Stimulated activated CD4-positive, alpha-beta T cell treated with anti-CD3 and anti-CD28 coated beads, Interleukin-12 subunit alpha, Interleukin-12 subunit beta, amount 100 ng/mL, for 4 hours (primary cell): Measurements from ENCODE around the gene LMNB1.
"Not testable (repeated sequence)": the region's sequence is repeated elsewhere in the genome, so short reads cannot be mapped to it uniquely, and the experiment has no call there.

Experiments used
- DNase-seq: peaks from one replicate; pipeline ENCODE4 v3.0.0-alpha.2; 2020

LMNB1 gene

DNA sequence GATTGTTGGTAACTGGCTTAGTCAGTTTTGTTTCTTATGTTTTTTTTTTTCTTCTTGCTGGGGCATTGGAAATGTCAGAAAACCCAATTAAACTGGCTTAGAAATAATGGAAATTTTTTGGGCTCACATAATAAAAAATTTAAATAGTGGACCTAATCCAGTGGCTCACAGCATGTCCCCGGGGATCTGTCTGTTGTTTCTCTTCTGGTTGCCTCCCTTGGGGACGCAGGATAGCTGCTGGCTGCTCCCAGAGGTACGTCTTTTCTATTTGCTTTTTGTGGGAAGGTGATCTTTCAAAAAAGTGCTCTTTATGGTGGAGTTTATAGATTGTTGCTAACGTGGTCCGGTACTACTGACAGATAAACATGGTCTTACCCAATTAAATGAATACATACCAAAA lies 52.2 kb downstream of the LMNB1 start:
- DNase-seq: no peak

DNA sequence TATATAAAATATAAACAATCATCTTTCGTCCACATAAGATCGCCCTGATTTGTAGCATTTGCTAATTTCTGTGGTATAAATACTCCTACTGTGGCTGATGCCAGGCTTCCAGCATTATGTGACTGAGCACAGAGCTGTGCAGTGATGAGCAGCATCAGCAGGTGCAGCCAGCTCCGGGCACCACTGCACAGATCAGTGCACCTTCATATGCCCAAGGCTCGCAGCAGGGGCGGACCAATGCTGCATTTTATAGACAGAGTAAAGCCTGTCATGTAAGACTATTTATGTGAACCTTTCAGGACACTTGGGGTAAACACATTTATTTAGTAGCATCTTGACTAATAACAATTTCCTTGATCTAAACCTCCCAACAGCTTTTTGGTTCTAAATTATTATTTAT lies 53.1 kb downstream of the LMNB1 start:
- DNase-seq: no peak

DNA sequence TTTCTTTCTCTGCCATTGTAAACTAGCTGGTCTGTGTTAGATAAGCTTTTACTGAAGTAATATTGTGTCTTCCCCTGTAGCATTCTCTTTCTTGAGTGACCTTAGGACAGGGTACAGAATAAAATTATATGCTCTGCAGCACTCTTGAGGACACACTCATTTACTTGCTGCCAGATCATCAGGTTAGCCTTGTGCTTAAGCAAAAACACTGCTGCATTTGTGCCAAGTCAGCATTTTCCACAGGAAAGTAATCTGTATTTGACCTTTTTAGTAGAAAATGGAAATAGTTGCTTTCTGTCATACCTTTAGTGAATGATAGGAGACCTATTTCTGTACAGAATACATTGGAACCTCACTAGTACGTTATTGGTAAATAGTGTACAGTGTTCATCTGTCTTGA lies 54.2 kb downstream of the LMNB1 start:
- DNase-seq: no peak

DNA sequence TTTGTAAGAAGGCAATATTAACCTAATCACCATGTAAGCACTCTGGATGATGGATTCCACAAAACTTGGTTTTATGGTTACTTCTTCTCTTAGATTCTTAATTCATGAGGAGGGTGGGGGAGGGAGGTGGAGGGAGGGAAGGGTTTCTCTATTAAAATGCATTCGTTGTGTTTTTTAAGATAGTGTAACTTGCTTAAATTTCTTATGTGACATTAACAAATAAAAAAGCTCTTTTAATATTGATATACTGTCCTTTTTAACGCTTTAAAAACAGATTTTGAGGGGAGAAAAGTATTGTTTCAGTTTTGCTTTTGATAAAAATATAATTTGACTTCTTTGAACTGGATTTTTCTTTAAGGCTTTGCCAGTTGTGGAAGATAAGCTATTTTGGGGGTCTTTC lies 59.8 kb downstream of the LMNB1 start:
- DNase-seq: no peak

DNA sequence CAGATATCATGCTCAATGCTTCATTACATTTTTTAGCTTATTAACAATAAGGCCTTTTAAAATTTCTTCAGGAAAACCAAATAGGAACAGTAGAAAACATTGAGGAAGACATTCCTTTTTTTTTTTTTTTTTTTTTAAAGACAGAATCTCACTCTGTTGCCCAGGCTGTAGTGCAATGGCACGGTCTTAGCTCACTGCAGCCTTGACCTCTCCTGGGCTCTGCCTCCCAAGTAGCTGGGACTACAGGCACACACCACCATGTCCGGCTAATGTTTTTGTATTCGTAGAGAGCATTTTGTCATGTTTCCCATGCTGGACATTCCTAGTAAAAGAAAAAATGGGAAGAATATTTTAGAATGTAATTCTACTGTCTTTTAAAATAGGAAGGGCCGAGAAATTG lies 60.3 kb downstream of the LMNB1 start:
- DNase-seq: no peak

DNA sequence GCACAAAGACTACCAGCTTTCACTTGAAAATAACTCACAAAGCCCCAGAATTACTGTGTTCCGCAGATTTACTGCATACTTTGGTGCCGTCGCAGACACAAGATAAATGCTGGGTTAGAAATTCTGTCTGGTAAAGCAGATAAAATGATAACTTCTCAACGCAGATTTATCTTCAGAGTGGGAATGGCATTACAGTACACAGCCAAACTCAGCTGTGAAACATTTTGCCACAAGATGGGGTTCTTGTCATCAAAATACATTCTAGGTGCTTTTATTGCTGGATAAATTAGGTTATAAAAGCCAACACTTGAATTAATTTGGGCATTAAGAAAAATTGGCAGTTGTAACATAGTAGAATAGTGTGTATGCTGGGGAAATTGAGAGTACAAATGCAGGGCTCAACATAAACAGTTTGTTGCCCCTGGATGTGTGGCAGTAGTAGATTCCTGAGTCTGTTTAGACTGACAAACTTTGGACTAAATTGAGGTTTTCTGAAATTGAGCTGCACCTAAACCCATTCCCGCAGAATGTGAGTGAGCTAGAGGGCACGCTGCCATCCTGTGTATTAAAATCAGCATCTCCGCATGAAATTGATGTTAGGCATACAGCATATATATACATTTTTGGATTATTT lies 61.1 kb downstream of the LMNB1 start:
- DNase-seq: no peak

DNA sequence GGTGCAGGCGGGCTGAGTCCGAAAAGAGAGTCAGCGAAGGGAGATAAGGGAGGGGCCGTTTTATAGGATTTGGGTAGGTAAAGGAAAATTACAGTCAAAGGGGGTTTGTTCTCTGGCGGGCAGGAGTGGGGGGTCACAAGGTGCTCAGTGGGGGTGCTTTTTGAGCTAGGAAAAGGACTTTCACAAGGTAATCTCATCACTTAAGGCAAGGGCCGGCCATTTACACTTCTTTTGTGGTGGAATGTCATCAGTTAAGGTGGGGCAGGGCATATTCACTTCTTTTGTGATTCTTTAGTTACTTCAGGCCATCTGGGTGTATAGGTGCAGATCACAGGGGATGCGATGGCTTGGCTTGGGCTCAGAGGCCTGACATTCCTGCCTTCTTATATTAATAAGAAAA lies 62.5 kb downstream of the LMNB1 start:
- not testable (repeated sequence) for DNase-seq

DNA sequence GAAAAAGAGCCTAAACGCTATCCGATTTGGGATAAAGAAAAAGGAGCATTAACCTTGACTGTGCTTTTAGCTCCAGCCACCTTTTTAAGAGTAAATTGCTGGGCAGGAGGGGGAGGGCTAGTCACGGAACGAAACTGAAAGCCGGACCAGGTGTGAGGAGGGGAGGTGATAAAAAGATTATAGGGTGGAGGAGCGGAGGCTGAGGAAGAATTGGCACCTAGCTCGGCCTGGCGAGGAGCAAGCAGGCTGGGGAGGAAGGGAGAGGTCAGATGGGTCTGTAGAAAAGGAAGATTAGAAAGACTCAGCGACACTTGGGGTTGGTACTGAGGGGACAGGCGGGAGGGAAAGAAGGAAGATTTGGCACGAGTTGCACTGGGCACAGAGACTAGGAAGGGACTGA lies 66.4 kb downstream of the LMNB1 start:
- not testable (repeated sequence) for DNase-seq

DNA sequence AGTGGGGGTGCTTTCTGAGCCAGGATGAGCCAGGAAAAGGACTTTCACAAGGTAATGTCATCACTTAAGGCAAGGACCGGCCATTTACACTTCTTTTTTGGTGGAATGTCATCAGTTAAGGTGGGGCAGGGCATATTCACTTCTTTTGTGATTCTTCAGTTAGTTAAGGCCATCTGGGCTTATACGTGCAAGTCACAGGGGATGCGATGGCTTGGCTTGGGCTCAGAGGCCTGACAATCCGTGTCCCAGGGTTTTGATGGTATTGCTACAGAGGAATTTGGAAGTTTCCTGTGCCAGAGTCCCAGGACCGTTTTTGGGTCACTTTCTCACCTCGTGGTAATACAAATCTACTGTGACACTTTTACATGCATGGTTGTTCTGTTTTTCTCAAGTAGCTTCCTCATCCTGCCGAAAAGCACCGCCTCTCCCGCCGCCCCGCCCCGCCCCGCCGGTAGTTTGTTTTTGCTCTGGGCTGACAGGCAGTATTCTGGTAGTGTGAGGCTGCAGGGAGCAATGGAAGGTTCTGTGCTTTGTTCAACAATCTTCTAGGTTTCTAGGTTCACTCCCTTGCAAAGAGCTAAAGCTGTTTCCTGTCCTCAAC lies 68.6 kb downstream of the LMNB1 start:
- peak; percentile 60 for DNase-seq

DNA sequence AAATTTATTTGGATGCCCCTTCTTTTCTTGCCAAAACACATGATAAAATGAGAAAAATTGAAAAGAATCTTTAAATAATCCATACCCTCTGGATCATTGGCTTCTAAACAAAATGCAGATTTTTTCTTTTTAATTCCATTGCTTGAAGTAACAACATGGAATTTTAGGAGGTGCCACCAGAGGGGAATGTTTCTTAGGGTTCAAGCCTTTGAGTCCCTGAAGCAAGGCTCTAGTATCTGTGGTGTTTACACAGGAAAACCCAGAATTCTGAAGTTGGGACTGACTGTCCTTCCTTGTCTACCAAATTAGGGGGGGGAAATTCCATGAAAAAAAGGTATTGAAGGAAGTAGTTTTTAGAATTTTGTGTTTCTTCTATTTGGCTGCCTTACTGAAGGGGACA lies 69.4 kb downstream of the LMNB1 start:
- no peak for DNase-seq

DNA sequence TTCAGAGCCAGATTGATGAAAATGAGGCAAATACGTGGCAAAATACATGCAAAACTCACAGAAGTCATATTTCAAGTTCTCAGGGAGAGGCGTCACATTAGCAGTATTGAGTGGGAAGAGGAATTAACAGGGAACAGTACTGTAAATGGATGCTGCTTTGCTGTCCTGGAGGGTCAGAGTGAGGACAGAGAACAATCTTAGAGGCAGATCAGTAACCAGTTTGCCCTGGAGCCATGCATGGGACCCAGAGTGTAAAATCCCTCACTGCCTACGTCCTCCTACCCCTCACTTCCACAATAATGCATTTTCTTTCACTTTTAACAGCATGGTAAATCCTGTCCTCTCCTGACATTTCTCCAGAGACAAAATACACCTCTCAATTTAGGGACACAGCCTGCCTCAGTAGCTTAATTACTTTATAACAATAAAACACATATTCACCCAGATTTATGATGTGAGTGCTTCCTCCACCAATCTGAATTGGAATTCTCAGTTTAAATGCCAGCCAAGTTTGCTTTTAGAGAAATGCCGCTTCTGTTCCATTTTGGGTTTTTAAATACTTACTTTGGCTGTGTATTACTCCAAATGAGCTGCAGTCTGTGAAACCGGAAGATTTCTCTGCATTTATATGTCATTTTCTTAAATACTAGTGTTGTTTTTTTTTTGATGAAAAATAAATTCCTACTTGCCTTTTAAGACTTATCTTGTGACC lies 70.0 kb downstream of the LMNB1 start:
- DNase-seq: no peak

DNA sequence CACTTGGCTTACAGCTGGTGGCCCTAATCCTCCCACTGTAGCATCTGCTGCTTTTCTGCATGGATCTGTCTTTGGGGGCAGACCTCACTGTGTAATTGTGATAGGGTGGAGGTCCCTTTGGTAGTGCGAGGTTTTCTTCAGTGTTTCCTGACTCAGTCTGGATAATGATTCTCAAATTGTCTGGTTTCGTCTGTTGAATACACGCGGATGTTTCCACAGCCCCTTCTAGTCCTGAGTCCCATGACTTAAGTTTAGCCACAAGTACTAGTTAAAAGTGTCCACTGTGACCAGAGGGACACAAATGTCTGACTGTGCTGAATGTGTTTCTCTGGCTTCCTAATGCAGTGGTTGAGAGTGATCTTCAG lies 70.5 kb downstream of the LMNB1 start:
- no peak for DNase-seq

DNA sequence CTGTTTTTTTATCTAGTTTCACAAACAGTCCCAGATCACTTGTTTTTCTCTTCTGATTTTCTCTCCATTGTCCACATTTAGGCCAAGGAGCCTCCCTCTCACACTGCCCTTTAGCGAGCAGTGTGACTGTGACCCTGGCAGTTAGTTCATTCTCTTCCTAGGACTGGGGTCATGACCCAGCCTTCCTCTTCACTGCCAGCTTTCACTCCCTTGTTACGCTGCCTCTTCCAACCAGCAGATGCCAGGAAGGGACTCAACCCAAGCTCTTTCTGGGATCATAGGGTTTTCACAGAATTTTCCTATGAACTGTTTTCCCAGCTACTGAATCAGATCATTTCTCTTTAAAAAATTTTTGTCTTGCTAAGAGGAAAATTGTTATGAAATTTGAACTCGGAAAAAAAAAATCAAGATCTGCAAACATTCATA lies 70.9 kb downstream of the LMNB1 start:
- DNase-seq: no peak

DNA sequence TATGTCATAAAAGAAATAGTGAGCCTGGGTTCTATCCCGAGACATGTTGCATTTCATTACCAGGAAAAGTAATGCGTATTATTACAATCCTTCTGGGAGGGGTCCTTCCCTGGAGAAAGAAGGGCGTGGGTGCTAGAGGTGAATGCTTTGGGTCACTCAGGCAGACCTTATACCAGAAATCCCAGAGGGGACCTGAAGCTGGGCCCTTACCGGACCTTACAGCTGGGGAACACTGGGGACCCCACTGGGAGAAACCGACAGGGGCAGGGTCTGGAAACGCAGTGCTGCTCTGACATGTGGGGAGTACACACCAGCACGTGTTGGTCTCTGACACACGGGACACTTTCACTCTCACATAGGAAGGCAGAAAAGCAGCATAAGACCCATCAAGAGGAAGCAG lies 71.3 kb downstream of the LMNB1 start:
- no peak for DNase-seq

DNA sequence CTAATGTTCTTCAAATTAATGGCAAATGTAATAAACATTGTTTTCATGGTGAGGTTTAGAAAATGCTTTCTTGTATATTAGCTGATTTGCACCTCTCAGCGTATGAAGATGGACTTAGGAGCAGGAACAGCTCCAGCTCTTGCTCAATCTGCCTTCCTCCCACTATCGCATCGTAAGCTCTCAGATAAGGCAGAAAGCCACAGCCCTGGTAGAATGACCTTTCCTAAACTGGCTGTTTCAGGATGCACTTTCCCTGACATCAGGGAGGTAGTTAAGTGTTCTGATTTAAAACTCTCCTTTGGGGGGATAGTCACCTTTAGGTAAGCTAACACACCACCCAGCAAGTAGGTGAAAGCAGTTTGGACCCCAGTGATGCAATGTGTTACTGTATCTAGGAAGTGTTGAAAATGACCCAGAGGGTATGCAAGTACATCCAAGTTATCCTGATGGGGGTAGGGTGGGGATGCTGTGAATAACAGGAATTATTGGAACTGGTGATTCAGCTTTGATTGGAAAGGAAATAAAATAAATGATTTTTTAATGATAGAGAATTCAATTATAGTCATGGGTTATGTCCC lies 72.3 kb downstream of the LMNB1 start:
- no peak for DNase-seq

DNA sequence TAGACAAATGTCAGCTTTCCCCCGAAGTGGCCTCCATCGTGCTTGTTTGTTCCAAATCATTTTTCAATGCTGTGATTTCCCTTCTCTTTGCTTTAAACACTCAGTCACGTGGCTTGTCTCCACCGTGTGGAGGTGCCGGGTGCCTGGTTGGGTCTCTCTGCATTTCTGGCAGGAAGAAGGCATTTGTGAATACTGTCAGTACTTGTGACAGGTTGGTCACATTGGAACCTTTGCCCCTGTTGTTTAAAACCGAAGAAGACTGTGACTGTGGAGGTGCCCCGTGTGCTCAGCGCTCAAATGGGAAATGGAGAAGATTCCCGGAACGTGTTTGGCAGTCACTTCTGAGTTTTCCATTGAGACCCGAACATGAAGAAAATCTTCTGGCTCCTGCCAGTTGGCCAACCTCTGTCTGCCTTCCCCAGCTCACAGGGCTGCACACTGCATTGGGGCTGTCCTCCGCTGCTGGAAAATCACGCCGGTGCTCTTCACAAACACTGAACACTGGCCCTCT lies 74.6 kb downstream of the LMNB1 start:
- DNase-seq: no peak

DNA sequence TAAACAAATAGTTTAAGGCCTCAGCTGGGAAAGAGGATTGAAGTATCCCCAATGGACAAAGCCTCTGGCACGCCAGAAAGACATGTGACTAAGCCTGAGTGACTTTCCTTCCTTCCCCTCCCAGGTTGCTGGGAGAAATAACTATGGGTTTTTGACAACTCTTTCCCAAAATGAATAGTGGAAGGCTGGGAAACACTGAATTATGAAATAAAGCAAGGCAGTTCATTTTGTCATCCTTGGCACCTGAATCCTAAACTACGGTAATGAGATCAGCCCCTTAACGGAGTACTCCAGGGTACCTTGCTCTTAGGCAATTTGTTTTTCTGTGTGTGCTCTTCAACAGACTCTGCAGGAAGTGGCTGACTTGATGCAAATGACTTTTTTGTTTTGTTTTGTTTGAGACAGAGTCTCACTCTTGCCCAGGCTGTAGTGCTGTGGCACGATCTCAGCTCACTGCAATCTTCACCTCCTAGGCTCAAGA lies 75.2 kb downstream of the LMNB1 start:
- no peak for DNase-seq

DNA sequence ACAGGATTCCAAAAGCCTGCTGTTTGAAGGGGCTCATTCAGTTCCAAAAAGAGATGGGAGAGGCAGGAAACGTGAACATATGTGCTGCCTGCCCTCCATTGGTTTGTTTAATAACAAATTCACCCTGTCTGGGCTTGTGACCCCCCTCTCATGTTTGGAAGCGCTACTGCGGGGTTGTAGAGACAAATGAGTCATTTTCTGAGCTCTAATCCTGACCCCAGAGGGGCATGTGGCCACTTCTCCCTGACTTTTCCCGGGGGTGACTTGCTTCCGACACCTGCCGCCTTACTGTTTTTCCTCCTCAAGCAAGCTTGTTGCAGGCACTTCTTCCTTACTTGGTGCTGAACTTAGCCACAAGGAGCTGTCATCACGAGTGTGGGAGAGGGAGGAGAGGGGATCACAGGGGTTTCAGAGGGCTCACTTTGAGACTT lies 75.9 kb downstream of the LMNB1 start:
- DNase-seq: no peak

DNA sequence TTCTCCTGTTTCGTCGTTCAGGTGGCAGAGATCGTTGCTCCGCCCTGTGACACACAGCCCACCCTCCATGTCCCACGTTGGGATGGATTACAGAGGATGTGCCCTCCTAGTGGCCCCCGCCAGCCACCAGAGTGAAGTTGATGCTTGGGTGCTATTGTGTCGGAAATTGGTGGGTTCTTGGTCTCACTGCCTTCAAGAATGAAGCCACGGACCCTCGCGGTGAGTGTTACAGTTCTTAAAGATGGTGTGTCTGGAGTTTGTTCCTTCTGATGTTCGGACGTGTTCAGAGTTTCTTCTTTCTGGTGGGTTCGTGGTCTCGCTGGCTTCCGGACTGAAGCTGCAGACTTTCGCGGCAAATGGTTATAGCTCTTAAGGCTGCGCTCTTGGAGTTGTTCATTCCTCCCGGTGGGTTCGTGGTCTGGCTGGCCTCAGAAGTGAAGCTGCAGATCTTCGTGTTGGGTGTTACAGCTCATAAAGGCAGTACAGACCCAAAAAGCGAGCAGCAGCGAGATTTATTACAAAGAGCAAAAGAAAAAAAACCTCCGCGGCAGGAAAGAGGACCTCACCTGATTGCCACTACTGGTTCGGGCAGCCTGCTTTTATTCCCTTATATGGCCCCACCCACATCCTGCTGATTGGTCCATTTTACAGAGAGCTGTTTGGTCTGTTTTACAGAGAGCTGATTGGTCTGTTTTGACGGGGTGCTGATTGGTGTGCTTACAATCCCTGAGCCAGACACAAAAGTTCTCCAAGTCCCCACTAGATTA lies 76.8 kb downstream of the LMNB1 start:
- not testable (repeated sequence) for DNase-seq

DNA sequence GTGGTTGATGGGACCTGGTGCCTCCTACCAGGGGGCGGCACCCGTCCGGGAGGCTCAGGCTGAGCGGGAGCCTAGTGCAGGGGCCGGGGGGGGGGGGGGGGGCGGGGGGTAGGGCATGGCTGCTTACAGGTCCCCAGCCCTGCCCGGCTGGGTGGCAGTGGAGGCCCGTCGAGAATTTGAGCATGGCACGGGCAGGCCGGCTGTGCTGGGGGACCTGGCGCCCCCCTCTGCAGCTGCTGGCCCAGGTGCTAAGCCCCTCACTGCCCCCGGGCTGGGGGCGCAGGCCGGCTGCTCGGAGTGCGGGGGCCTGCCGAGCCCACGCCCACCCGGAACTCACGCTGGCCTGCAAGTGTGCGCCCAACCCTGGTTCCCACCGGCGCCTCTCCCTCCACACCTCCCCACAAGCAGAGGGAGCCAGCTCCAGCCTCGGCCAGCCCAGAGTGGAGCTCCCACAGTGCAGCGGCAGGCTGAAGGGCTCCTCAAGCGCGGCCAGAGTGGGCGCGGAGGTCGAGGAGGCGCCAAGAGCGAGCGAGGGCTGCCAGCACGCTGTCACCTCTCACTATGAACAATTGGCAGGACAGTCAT lies 77.7 kb downstream of the LMNB1 start:
- DNase-seq: no peak

DNA sequence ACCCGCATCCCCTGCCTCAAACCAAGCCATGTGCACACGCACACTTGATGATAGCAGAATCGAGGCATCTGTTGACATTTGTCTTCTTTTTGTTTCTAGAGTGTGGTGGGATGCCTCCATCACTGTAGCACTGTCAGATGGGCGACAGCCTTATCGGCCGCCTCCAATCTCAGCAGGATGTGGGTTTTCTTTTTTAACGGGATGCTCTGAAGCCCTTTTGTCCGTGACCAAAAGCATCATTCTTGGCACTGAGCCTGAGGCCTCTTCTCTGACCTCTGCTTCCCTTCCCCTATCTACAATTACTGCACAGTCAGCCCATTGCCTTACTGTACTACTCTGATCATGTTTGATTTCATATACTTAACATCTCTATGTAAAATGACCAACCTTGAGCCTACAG lies 78.3 kb downstream of the LMNB1 start:
- no peak for DNase-seq
